Testis (tissue), 3 donors: ENCODE results near the gene DDC. TPM values are rescaled to one million over a fixed set of nuclear protein-coding genes. Genes with fewer than 3 reads are reported as not detected.
"Not testable (repeated sequence)": the region's sequence is repeated elsewhere in the genome, so short reads cannot be mapped to it uniquely, and the experiment has no call there.

Experiments used
- DNase-seq: peaks from one replicate; pipeline ENCODE4 v3.0.0-alpha.2; 2019
- H3K27ac ChIP-seq, 2 donors: fragments of 200-600 bp; sonication (generic); one replicate each; pipeline ENCODE4 v1.5.1; 2019
- H3K27me3 ChIP-seq: fragments of 200-600 bp; sonication (generic); one replicate; pipeline ENCODE4 v1.5.1; 2019
- H3K36me3 ChIP-seq: fragments of 200-600 bp; sonication (generic); one replicate; pipeline ENCODE4 v1.5.1; 2017; ENCODE audit warnings: low read depth; ENCODE audit errors: missing control alignments
- H3K4me1 ChIP-seq: fragments of 200-600 bp; sonication (generic); one replicate; pipeline ENCODE4 v1.5.1; 2019
- H3K4me3 ChIP-seq, 2 donors: fragments of 200-600 bp; sonication (generic); one replicate each; pipeline ENCODE4 v1.5.1; 2017 to 2019
- H3K9me3 ChIP-seq: fragments of 200-600 bp; sonication (generic); one replicate; pipeline ENCODE4 v1.5.1; 2017
- POLR2A ChIP-seq: fragments of 450-650 bp; IDR thresholded peaks from one replicate; pipeline ENCODE4 v1.6.1; 2017; ENCODE audit warnings: antibody characterized with exemption, mild to moderate bottlenecking, moderate library complexity
- WGBS, 2 donors: methylation state at CpG; one replicate each; pipeline ENCODE4 v1.1.5; 2018; 5-methylcytosine and 5-hydroxymethylcytosine counted together
- intact Hi-C: fragments of 100-400 bp; cut with DNase I; formaldehyde crosslinking; loops from one replicate; pipeline ENCODE4 v1.15.1; 2023; ENCODE audit warnings: low total_unique reads
- polyA plus RNA-seq: library from polyadenylated mRNA; stranded (reverse); fragments of 350-450 nt; fragmentation: Illumina TruSeq; extraction: RNeasy Lipid Tissue Mini Kit (QIAGEN cat#74804); gene quantifications from one replicate; pipeline ENCODE4 v1.2.3, GENCODE V29; 2014; ENCODE audit warnings: low read depth, low replicate concordance; ENCODE audit not compliant: insufficient read depth
- total RNA-seq, 2 donors: library from RNA; depleted of rRNA; stranded (reverse); fragments of >200 nt; gene quantifications; one replicate each; pipeline ENCODE4 v1.2.3, GENCODE V29; 2016
- TF ChIP-seq, protein P1 (sequence below), 3 experiments: fragments of 450-650 bp in 2 of 3; fragments of 200-600 bp in 1 of 3; sonication (generic) in 1 of 3; IDR thresholded peaks; one replicate each; pipeline ENCODE4 v1.5.1; 2016 to 2019; ENCODE audit warnings: antibody characterized with exemption in 3 of 3, mild to moderate bottlenecking in 2 of 3, moderate library complexity in 1 of 3

DDC gene
- total and polyA plus RNA-seq, 3 donors from 2014 or later = 1.2 to 4.1 (median 3.3) TPM

DNA sequence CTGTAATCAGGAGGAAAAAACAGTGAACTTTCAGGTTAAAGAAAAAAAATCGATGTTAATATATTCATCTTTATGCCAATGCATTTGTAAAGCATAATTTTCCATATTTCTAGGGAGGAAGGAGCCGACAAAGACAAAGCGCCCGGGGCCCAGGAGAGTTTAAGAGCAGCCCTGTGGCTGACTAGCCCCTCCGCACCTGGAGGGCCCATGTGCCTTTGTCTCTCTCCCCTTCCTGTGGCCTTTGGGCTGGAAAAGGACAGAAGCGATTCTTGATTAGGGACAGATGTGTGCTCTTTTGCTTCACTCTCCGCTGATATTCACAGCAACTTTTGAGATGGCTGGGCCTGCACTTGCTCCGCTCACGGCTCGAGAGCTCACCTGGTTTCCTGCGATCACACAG, 23.1 kb downstream of the DDC start:
- Histone ChIP-seq H3K9me3 (no peaks in the 10 kb centered on the region), H3K4me1 (no peaks in the 10 kb centered on the region), H3K4me3 (no peak overlapping the region), H3K36me3 (no peaks in the 10 kb centered on the region), H3K27ac (no peak overlapping the region), H3K27me3 (no peaks in the 10 kb centered on the region)
- no peak for TF ChIP-seq POLR2A
- TF ChIP-seq, protein P1, sequence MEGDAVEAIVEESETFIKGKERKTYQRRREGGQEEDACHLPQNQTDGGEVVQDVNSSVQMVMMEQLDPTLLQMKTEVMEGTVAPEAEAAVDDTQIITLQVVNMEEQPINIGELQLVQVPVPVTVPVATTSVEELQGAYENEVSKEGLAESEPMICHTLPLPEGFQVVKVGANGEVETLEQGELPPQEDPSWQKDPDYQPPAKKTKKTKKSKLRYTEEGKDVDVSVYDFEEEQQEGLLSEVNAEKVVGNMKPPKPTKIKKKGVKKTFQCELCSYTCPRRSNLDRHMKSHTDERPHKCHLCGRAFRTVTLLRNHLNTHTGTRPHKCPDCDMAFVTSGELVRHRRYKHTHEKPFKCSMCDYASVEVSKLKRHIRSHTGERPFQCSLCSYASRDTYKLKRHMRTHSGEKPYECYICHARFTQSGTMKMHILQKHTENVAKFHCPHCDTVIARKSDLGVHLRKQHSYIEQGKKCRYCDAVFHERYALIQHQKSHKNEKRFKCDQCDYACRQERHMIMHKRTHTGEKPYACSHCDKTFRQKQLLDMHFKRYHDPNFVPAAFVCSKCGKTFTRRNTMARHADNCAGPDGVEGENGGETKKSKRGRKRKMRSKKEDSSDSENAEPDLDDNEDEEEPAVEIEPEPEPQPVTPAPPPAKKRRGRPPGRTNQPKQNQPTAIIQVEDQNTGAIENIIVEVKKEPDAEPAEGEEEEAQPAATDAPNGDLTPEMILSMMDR (IDR thresholded peaks at IDR 0.05) = no peak
- no peak for DNase-seq
- intact Hi-C loops = no loop called here
- WGBS, 2 donors = 92% methylated on average over 11 of the region's 11 CpGs

DNA sequence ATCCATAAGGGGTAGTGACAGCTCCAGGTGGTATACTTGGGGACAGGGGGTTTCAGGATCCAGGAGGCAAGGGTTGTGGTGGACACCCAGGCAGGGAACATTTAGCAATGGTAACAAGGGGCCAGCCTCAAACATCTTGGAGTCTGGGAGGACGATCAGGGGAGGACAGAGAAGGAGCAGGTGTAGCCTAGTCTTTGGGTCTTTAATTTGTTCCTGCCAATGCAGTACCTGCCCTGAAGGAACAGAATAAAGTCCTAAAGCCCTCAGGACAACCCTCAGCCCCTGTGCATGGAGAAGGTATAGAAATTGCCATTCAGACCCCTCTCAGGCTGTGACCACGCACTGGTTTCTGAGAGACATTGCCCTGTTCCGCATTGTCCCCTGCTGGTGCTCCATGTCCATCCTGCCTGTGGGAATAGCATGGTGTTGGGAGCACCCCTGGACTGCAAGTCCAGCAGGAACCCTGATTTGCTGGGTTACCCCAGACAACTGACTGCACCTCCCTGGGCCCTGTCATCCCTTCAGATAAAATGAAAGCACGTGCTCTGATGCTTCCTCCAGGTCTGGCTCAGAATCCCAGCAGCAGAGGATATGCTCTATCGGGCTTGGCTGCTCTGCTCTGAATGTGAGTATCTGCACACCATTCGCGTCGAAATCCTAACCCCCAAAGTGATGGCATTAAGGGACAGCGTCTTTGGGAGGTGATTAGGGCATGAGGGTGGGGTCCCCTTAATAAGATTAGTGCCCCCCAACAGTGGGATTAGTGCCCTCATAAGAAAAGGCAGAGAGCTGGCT, 24.2 kb downstream of the DDC start:
- DNase-seq = no peak
- H3K9me3 ChIP-seq = no peaks in the 10 kb centered on the region
- H3K4me3 ChIP-seq = no peak overlapping the region
- no peaks in the 10 kb centered on the region for H3K4me1 ChIP-seq
- H3K27ac ChIP-seq = no peak overlapping the region
- no peaks in the 10 kb centered on the region for H3K36me3 ChIP-seq
- TF ChIP-seq POLR2A = no peak
- TF ChIP-seq, protein P1 (IDR thresholded peaks at IDR 0.05) = no peak
- intact Hi-C loops = no loop called here
- no peaks in the 10 kb centered on the region for H3K27me3 ChIP-seq
- 78 to 96% methylated on average over 5 to 9 of the region's 9 CpGs for WGBS, 2 donors

DNA sequence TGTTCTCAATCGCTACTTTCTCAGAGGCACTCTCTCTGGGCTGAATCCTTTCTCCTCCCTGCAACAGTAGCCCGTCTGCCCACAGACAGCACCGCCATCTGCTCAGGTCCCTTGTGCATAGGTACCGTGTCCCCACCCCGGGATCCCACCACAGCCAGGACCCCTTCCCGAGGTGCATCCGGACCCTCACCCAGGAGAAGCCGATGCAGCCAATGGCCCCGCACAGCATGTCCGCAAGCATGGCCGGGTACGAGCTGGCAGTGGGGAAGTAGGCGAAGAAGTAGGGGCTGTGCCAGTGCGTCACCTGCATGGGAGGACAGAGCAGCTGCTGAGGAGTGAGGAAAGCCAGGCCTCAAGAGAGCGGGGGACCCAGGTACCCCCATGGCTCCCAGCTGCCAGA, 25.5 kb downstream of the DDC start:
- Histone ChIP-seq H3K4me1 (no peaks in the 10 kb centered on the region), H3K36me3 (no peaks in the 10 kb centered on the region), H3K9me3 (no peaks in the 10 kb centered on the region), H3K27ac (no peak overlapping the region), H3K27me3 (no peaks in the 10 kb centered on the region), H3K4me3 (no peak overlapping the region)
- intact Hi-C loops = no loop called here
- 92 to 97% methylated on average over 14 to 15 of the region's 15 CpGs for WGBS, 2 donors
- TF ChIP-seq, protein P1 (IDR thresholded peaks at IDR 0.05) = no peak
- TF ChIP-seq POLR2A = no peak
- no peak for DNase-seq

DNA sequence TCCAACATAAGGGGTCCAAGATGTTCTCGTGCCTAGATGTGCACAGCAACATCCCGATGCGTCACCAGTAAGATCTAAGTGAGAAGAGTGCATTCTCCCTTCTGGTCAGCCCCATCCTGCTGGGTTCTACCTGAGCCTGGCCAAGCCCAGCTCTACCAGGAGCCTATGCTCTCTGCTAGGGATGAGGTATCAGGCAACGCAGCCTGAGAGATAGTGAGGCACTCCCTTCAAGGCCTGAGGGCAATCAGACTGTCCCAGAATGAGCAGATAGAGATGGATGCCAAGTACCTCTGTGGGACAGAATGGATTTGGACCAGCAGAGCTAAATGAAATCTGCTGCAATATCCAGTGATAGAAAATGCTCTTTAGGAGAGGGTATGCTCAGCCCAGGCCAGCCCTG, 26.7 kb downstream of the DDC start:
- no peaks in the 10 kb centered on the region for H3K9me3 ChIP-seq
- H3K27ac ChIP-seq = no peak overlapping the region
- TF ChIP-seq POLR2A = no peak
- TF ChIP-seq, protein P1 (IDR thresholded peaks at IDR 0.05) = no peak
- no peaks in the 10 kb centered on the region for H3K36me3 ChIP-seq
- no peaks in the 10 kb centered on the region for H3K27me3 ChIP-seq
- no peaks in the 10 kb centered on the region for H3K4me1 ChIP-seq
- H3K4me3 ChIP-seq = no peak overlapping the region
- no peak for DNase-seq
- 81 to 87% methylated on average over 4 of the region's 4 CpGs for WGBS, 2 donors
- intact Hi-C loops = no loop called here

DNA sequence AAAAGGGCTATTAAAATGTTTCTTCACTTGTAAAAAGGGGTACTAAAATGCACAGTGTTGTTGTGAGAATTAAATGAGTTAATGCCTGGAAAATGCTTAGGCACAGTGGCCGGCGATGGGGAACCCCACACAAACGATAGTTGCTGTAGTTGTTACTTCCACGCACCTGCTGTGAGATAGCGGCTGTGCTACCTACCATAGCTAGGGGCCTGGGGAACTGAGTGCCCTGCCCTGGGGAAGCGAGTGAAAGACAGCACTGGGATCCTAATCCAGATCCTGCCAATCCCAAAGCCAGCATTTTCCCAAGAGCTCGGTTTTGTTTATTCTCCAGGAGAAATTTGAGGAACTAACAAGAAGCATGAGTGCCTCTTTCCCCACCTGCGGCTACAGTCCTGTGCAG, 27.8 kb downstream of the DDC start:
- Histone ChIP-seq H3K4me3 (no peak overlapping the region), H3K4me1 (no peaks in the 10 kb centered on the region), H3K36me3 (no peaks in the 10 kb centered on the region), H3K27me3 (no peaks in the 10 kb centered on the region), H3K9me3 (no peaks in the 10 kb centered on the region), H3K27ac (no peak overlapping the region)
- intact Hi-C loops = no loop called here
- WGBS, 2 donors = 81 to 92% methylated on average over 8 of the region's 8 CpGs
- TF ChIP-seq, protein P1 (IDR thresholded peaks at IDR 0.05) = no peak
- no peak for TF ChIP-seq POLR2A
- no peak for DNase-seq

DNA sequence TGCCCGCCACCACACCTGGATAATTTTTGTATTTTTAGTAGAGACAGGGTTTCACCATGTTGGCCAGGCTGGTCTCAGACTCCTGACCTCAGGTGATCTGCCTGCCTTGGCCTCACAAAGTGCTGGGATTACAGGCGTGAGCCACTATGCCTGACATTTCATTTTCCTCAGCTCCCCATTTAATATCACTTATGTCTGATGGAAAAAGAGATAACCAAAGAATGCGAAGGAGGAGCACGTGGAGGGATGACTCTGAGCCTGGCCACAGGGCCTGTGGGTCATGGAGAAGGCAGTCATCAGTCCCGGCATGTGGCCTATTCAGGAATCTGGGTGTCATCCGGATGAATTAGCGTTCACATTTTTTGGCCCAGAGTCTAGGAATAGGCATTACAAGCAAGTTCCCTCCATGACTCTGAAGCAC, 29.9 kb downstream of the DDC start:
- WGBS, 2 donors = 80 to 91% methylated on average over 6 to 7 of the region's 7 CpGs
- H3K27me3 ChIP-seq, H3K9me3 ChIP-seq, DNase-seq, H3K27ac ChIP-seq, H3K36me3 ChIP-seq, H3K4me3 ChIP-seq, intact Hi-C loops, H3K4me1 ChIP-seq: not testable (repeated sequence)
